ENCODE results near the gene TP53I11. TPM values are rescaled to one million over a fixed set of nuclear protein-coding genes. Genes with fewer than 3 reads are reported as not detected.

TP53I11 gene
- total and polyA plus RNA-seq, 2 of the 13 experiments (the other 11 are each of a cell fraction or from before 2014, with no cell fraction given): not detected

DNA sequence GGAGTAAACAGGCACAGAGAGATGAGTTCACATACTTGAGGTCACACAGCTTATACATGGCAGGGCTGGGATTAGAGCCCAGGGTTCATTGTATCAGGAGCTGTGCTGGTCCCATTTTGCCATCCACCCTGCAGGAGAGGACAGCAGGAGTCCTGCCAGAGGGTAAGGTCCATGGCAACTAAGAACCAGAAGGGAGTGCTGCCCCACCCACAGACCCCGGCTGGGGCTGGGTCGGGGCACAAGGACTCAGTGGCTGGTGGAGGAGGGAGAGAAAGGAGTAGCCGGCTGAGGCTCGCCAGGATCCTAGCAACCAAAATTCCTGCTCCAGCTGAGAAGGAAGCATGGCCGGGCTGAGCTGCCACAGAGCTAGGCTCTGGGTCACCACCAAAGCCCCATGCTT lies 25.9 kb upstream of the TP53I11 start:
- Histone ChIP-seq H3K4me1 (ENCODE audit: insufficient read depth, low read length) (no peaks in the 10 kb centered on the region), H3K9me3 (ENCODE audit: low read length) (no peaks in the 10 kb centered on the region), H2AFZ (ENCODE audit: low read length) (no peak overlapping the region), H3K27ac (ENCODE audit: extremely low read length, insufficient read depth, low read length) (no peak overlapping the region), H3K4me2 (ENCODE audit: low read depth, low read length) (no peak overlapping the region), H4K20me1 (ENCODE audit: insufficient read depth, low read length) (no peaks in the 10 kb centered on the region), H3K27me3 (ENCODE audit: control insufficient read depth in 1 of 2, insufficient read depth in 2 of 2, low read length in 2 of 2) (peaks cover 0 to 3% of the 10 kb centered on the region in 2 experiments; a peak in 2 of 5 replicates), H3K79me2 (ENCODE audit: insufficient read depth, low read length) (no peaks in the 10 kb centered on the region), H3K4me3 (replicated peaks in 1 of 3; ENCODE audit: insufficient read depth in 1 of 3, low read depth in 2 of 3, low read length in 3 of 3) (no peak overlapping the region), H3K9ac (ENCODE audit: insufficient read depth, low read depth, low read length) (no peak overlapping the region), H3K36me3 (replicated peaks in 1 of 2; ENCODE audit: control insufficient read depth in 1 of 2, insufficient read depth in 2 of 2, low read length in 2 of 2) (no peaks in the 10 kb centered on the region)
- ChIA-PET POLR2A (no interaction called here), CTCF (ENCODE audit: low intra/inter-chr PET ratio, low total read pairs) (no interaction called here)
- TF ChIP-seq, protein P1, sequence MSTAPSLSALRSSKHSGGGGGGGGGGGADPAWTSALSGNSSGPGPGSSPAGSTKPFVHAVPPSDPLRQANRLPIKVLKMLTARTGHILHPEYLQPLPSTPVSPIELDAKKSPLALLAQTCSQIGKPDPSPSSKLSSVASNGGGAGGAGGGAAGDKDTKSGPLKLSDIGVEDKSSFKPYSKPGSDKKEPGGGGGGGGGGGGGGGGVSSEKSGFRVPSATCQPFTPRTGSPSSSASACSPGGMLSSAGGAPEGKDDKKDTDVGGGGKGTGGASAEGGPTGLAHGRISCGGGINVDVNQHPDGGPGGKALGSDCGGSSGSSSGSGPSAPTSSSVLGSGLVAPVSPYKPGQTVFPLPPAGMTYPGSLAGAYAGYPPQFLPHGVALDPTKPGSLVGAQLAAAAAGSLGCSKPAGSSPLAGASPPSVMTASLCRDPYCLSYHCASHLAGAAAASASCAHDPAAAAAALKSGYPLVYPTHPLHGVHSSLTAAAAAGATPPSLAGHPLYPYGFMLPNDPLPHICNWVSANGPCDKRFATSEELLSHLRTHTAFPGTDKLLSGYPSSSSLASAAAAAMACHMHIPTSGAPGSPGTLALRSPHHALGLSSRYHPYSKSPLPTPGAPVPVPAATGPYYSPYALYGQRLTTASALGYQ (CRISPR knock-in tag; IDR thresholded peaks at IDR 0.05): no peak
- TF ChIP-seq HMGA1 (CRISPR knock-in tag; conservative IDR thresholded peaks at IDR 0.05) (no peak), MBD4 (IDR thresholded peaks at IDR 0.05; ENCODE audit: borderline replicate concordance, low read length) (no peak), SAFB2 (CRISPR knock-in tag; IDR thresholded peaks at IDR 0.05; ENCODE audit: borderline replicate concordance, low read depth) (no peak), ZBTB42 (CRISPR knock-in tag; IDR thresholded peaks at IDR 0.05) (no peak), ZNF883 (CRISPR knock-in tag; IDR thresholded peaks at IDR 0.05; ENCODE audit: not compliant biosample characterization) (no peak), ZNF230 (CRISPR knock-in tag; IDR thresholded peaks at IDR 0.05) (no peak)
- DNase-seq (ENCODE audit: low spot score) (no peak), FAIRE-seq (no peak), ATAC-seq (no peak)
- intact Hi-C loops (cut with micrococcal nuclease; ENCODE audit: unreplicated experiment): no loop called here
- in situ Hi-C loops (cut with HindIII; ENCODE audit: extremely low pct_ligation_motif_present, low pct_unique_long_range_greater_than_20kb): no loop called here
- 48% methylated on average over 3 of the region's 5 CpGs for WGBS (ENCODE audit: low lambda C conversion rate)
- BruUV-seq (replicated peaks): no TSS peak

Data from HepG2 (cell line).